HCT116 (cell line): ENCODE measurements around the gene RUNX1. TPM values are rescaled to one million over a fixed set of nuclear protein-coding genes. Genes with fewer than 3 reads are reported as not detected.

Experiments
- ATAC-seq: fragments of 200-7000 bp; cut with Tn5 transposase; 2 replicates; pipeline ENCODE4 v1.9.1; 2020; ENCODE audit warnings: mild to moderate bottlenecking, moderate library complexity
- BruUV-seq: library from RNA; stranded (reverse); fragments of 400-500 nt; replicated peaks from 2 replicates; lab custom pipeline; 2021; lab: Mats Ljungman, UMichigan
- CTCF ChIA-PET: fragments of 300-600 bp; sonication (Branson Sonifier 250); formaldehyde crosslinking; loops from one replicate; lab custom pipeline; 2021; ENCODE audit warnings: antibody characterized with exemption; lab: Charles Lee
- POLR2A ChIA-PET: fragments of 300-600, 350-600 bp; sonication (Branson Sonifier 250); formaldehyde crosslinking; loops from one replicate; lab custom pipeline; 2021; ENCODE audit warnings: antibody characterized with exemption; lab: Charles Lee
- RAD21 ChIA-PET, 2 experiments: fragments of 300-600 bp; sonication (Branson Sonifier 250); formaldehyde crosslinking; loops; one replicate each; lab custom pipeline; 2023; ENCODE audit warnings: low total read pairs in 2 of 2; ENCODE audit not compliant: uncharacterized antibody in 2 of 2, unreplicated experiment in 2 of 2, low non-redundant PET in 1 of 2; lab: Charles Lee
- DNase-seq: peaks from one replicate; pipeline ENCODE4 v3.0.0-alpha.2; 2010; ENCODE audit warnings: low read depth, low spot score
- H2AFZ ChIP-seq: fragments of 200-600 bp; shearing (Covaris generic), sonication (generic); 2 replicates; pipeline ENCODE4 v1.6.1; 2017; ENCODE audit warnings: low read depth, mixed run types, mixed read lengths, antibody characterized with exemption, low read length; ENCODE audit not compliant: poor library complexity, severe bottlenecking
- H3K27ac ChIP-seq: 2 replicates; pipeline ENCODE4 v1.5.1; 2012; ENCODE audit warnings: low read depth, low read length
- H3K27me3 ChIP-seq: fragments of 200-600 bp; sonication (generic); 2 replicates; pipeline ENCODE4 v1.6.1; 2016; ENCODE audit warnings: mixed run types, low read length, mixed read lengths; ENCODE audit not compliant: insufficient read depth
- H3K36me3 ChIP-seq, 2 experiments: fragments of 200-500 bp in 1 of 2; fragments of 200-600 bp in 1 of 2; sonication (Bioruptor generic) in 1 of 2; sonication (generic) in 1 of 2; 2 replicates each; pipeline versions ENCODE4 v1.5.1 to v1.6.1; 2014 to 2016; ENCODE audit warnings: low read length in 2 of 2, inconsistent platforms in 1 of 2, mixed read lengths in 1 of 2, mixed run types in 1 of 2; ENCODE audit not compliant: insufficient read depth in 2 of 2, control insufficient read depth in 1 of 2
- H3K4me1 ChIP-seq, 2 experiments: fragments of 200-600 bp in 1 of 2; sonication (generic) in 1 of 2; 2 replicates each; pipeline versions ENCODE4 v1.5.1 to v1.6.1; 2012 to 2017; ENCODE audit warnings: low read length in 2 of 2, inconsistent platforms in 1 of 2, mild to moderate bottlenecking in 1 of 2, mixed read lengths in 1 of 2, mixed run types in 1 of 2, moderate library complexity in 1 of 2; ENCODE audit not compliant: insufficient read depth in 2 of 2, control insufficient read depth in 1 of 2
- H3K4me2 ChIP-seq: fragments of 200-600 bp; sonication (generic); 2 replicates; pipeline ENCODE4 v1.6.1; 2017; ENCODE audit warnings: mixed run types, low read length, mixed read lengths
- H3K4me3 ChIP-seq, 2 experiments: fragments of 200-600 bp in 1 of 2; sonication (generic) in 1 of 2; replicated peaks in 1 of 2; 2 replicates each; pipeline ENCODE4 v1.5.1; 2011 to 2016; ENCODE audit warnings: low read length in 2 of 2, control low read depth in 1 of 2, low read depth in 1 of 2, mild to moderate bottlenecking in 1 of 2, mixed read lengths in 1 of 2, mixed run types in 1 of 2
- H3K79me2 ChIP-seq: fragments of 200-600 bp; sonication (generic); 2 replicates; pipeline ENCODE4 v1.6.1; 2017; ENCODE audit warnings: mild to moderate bottlenecking, mixed run types, low read length, moderate library complexity, mixed read lengths; ENCODE audit not compliant: insufficient read depth
- H3K9ac ChIP-seq: fragments of 200-600 bp; sonication (generic); 2 replicates; pipeline ENCODE4 v1.6.1; 2016; ENCODE audit warnings: low read length, mixed read lengths
- H3K9me2 ChIP-seq: fragments of 200-600 bp; sonication (generic), shearing (Covaris generic); 2 replicates; pipeline ENCODE4 v1.6.1; 2017; ENCODE audit warnings: mixed run types, mild to moderate bottlenecking, moderate library complexity; ENCODE audit not compliant: insufficient read depth
- H3K9me3 ChIP-seq, 2 experiments: fragments of 200-500 bp in 1 of 2; fragments of 200-600 bp in 1 of 2; sonication (Bioruptor generic) in 1 of 2; sonication (generic) in 1 of 2; 2 replicates each; pipeline ENCODE4 v1.6.1; 2014 to 2017; ENCODE audit warnings: low read length in 2 of 2, mixed read lengths in 2 of 2, inconsistent platforms in 1 of 2, low read depth in 1 of 2, mild to moderate bottlenecking in 1 of 2, mixed run types in 1 of 2, moderate library complexity in 1 of 2; ENCODE audit not compliant: control insufficient read depth in 1 of 2, insufficient read depth in 1 of 2
- H4K20me1 ChIP-seq: fragments of 200-600 bp; sonication (generic), shearing (Covaris generic); 2 replicates; pipeline ENCODE4 v1.6.1; 2017; ENCODE audit warnings: mixed run types, mild to moderate bottlenecking, moderate library complexity; ENCODE audit not compliant: insufficient read depth
- CBX3 ChIP-seq: IDR thresholded peaks from 2 replicates; pipeline ENCODE4 v1.6.1; 2012; ENCODE audit warnings: low read depth
- ELF1 ChIP-seq: IDR thresholded peaks from 2 replicates; pipeline ENCODE4 v1.6.1; 2012; ENCODE audit warnings: low read depth, borderline replicate concordance
- EZH2 ChIP-seq: fragments of 200-600 bp; sonication (generic); IDR thresholded peaks from 2 replicates; pipeline ENCODE4 v1.6.1; 2017; ENCODE audit warnings: antibody characterized with exemption, mixed run types
- FOSL1 ChIP-seq: IDR thresholded peaks from 2 replicates; pipeline ENCODE4 v1.6.1; 2012; ENCODE audit warnings: low read depth
- JUND ChIP-seq: IDR thresholded peaks from 2 replicates; pipeline ENCODE4 v1.6.1; 2012
- MAX ChIP-seq: IDR thresholded peaks from 2 replicates; pipeline ENCODE4 v1.6.1; 2012
- REST ChIP-seq: IDR thresholded peaks from 2 replicates; pipeline ENCODE4 v1.6.1; 2012; ENCODE audit warnings: low read depth
- SIN3A ChIP-seq: IDR thresholded peaks from 2 replicates; pipeline ENCODE4 v1.6.1; 2012; ENCODE audit warnings: low read depth
- ZBTB33 ChIP-seq: IDR thresholded peaks from 2 replicates; pipeline ENCODE4 v1.6.1; 2011; ENCODE audit warnings: mild to moderate bottlenecking, low read length, moderate library complexity; ENCODE audit not compliant: insufficient replicate concordance; ENCODE audit errors: extremely low read depth
- intact Hi-C: fragments of 100-400 bp; cut with micrococcal nuclease; formaldehyde crosslinking; loops from 2 replicates; pipeline ENCODE4 v1.10.0; 2022
- total RNA-seq: library from RNA; stranded (reverse); gene quantifications from one replicate; pipeline ENCODE4 v1.2.1, GENCODE V29; 2021; ENCODE audit not compliant: unreplicated experiment

RUNX1 gene
- total RNA-seq, 1 experiment from 2014 or later: 33.5 TPM

GRCh38 chr21:35081861-35082260, 32.8 kb upstream of the RUNX1 start:
- RAD21 ChIA-PET: no interaction called here
- no TSS peak for BruUV-seq
- no peak overlapping the region for H3K4me2 ChIP-seq

More at GRCh38 chr21:35081861-35082260, 32.8 kb upstream of the RUNX1 start:
- ChIA-PET CTCF (interaction anchor here (0.7 kb wide), 1 partner anchor 319 kb away, joined by 3 read pairs; no protein-coding TSS in a partner anchor), POLR2A (no interaction called here)
- intact Hi-C loops: no loop called here
- H3K36me3 ChIP-seq: no peaks in the 10 kb centered on the region
- no peaks in the 10 kb centered on the region for H3K9me2 ChIP-seq
- no peaks in the 10 kb centered on the region for H4K20me1 ChIP-seq
- no peaks in the 10 kb centered on the region for H3K79me2 ChIP-seq
- no peaks in the 10 kb centered on the region; a peak in 1 of 4 replicates for H3K9me3 ChIP-seq
- H2AFZ ChIP-seq: no peak overlapping the region
- no peak overlapping the region for H3K9ac ChIP-seq
- DNase-seq (no peak), ATAC-seq (no peak)
- H3K27me3 ChIP-seq: no peaks in the 10 kb centered on the region
- H3K27ac ChIP-seq: no peak overlapping the region
- TF ChIP-seq EZH2: no peak
- TF ChIP-seq ELF1: no peak
- TF ChIP-seq JUND: no peak
- TF ChIP-seq REST: no peak
- TF ChIP-seq SIN3A: no peak
- TF ChIP-seq ZBTB33: no peak
- TF ChIP-seq FOSL1: no peak
- no peak for TF ChIP-seq MAX
- TF ChIP-seq CBX3: no peak
- no peak overlapping the region for H3K4me3 ChIP-seq
- peaks cover 0 to 14% of the 10 kb centered on the region in 2 experiments; a peak in 2 of 4 replicates for H3K4me1 ChIP-seq
